Measurements from ENCODE around the gene TGM6.

DNA sequence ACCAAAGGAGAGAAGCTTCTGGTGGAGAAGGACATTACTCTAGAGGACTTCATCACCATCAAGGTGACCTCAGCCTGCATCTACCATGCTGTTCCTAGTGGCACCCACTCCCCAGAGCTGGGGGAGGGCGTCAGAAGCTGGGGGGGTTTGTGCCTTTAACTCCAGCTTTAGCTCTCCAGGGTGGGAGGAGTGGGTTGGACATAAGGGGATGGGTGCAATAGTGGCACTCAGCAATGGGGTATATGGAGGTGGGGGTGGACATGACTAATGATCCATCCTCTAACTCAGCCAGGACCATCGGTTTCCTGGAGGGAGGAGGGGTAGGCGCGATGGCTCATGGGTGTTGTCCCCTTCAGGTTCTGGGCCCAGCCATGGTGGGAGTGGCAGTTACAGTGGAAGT lies 49.8 kb downstream of the TGM6 start:
- TF ChIP-seq CTCF (IDR thresholded peaks at IDR 0.05; ENCODE audit: poor library complexity, severe bottlenecking) (no peak), TAF1 (IDR thresholded peaks at IDR 0.05; ENCODE audit: low read depth) (no peak), REST (IDR thresholded peaks at IDR 0.05; ENCODE audit: borderline replicate concordance) (no peak), SMC3 (conservative IDR thresholded peaks at IDR 0.05; ENCODE audit: poor library complexity) (no peak), EZH2 (IDR thresholded peaks at IDR 0.05; ENCODE audit: borderline replicate concordance, insufficient read depth, low read length, poor library complexity, severe bottlenecking) (no peak), POLR2AphosphoS5 (IDR thresholded peaks at IDR 0.05) (no peak), MXI1 (conservative IDR thresholded peaks at IDR 0.05; ENCODE audit: poor library complexity, severe bottlenecking) (no peak), RAD21 (conservative IDR thresholded peaks at IDR 0.05) (no peak)
